Measurements from ENCODE around the gene WWTR1.

Gene WWTR1

GRCh38 chr3:149638228-149639092, 19.4 kb downstream of the WWTR1 start:
- TF ChIP-seq CTCF (IDR thresholded peaks at IDR 0.05) = no peak
- Histone ChIP-seq H3K4me1 (ENCODE audit: control insufficient read depth in 1 of 2, insufficient read depth in 1 of 2, low read depth in 1 of 2, low read length in 1 of 2) (no peaks in the 10 kb centered on the region), H3K9me3 (no peaks in the 10 kb centered on the region), H3K27ac (no peak overlapping the region), H3K4me3 (ENCODE audit: low read depth in 1 of 2, low read length in 1 of 2) (no peak overlapping the region), H3K36me3 (no peaks in the 10 kb centered on the region), H3K27me3 (peaks cover 95% of the 10 kb centered on the region)

- Histone ChIP-seq H3K36me3 (no peaks in the 10 kb centered on the region), H3K27me3 (peaks cover 95% of the 10 kb centered on the region), H3K4me3 (ENCODE audit: low read depth in 1 of 2, low read length in 1 of 2) (no peak overlapping the region), H3K27ac (no peak overlapping the region), H3K4me1 (ENCODE audit: control insufficient read depth in 1 of 2, insufficient read depth in 1 of 2, low read depth in 1 of 2, low read length in 1 of 2) (no peaks in the 10 kb centered on the region), H3K9me3 (no peaks in the 10 kb centered on the region)
- no peak for TF ChIP-seq CTCF (IDR thresholded peaks at IDR 0.05)
Measured at GRCh38 chr3:149635396-149635795, 22.4 kb downstream of the WWTR1 start.

GRCh38 chr3:149634573-149634972, 23.3 kb downstream of the WWTR1 start:
- TF ChIP-seq CTCF (IDR thresholded peaks at IDR 0.05) = no peak
- Histone ChIP-seq H3K27ac (no peak overlapping the region), H3K4me1 (ENCODE audit: control insufficient read depth in 1 of 2, insufficient read depth in 1 of 2, low read depth in 1 of 2, low read length in 1 of 2) (no peaks in the 10 kb centered on the region)

GRCh38 chr3:149634072-149634471, 23.8 kb downstream of the WWTR1 start:
- no peak for TF ChIP-seq CTCF (IDR thresholded peaks at IDR 0.05)
- Histone ChIP-seq H3K27ac (no peak overlapping the region), H3K4me1 (ENCODE audit: control insufficient read depth in 1 of 2, insufficient read depth in 1 of 2, low read depth in 1 of 2, low read length in 1 of 2) (no peaks in the 10 kb centered on the region), H3K27me3 (peaks cover 97% of the 10 kb centered on the region), H3K9me3 (no peaks in the 10 kb centered on the region), H3K4me3 (ENCODE audit: low read depth in 1 of 2, low read length in 1 of 2) (no peak overlapping the region), H3K36me3 (no peaks in the 10 kb centered on the region)

More at GRCh38 chr3:149634573-149634972, 23.3 kb downstream of the WWTR1 start:
- H3K4me3 ChIP-seq (ENCODE audit: low read depth in 1 of 2, low read length in 1 of 2) = no peak overlapping the region
- H3K9me3 ChIP-seq = no peaks in the 10 kb centered on the region
- peaks cover 97% of the 10 kb centered on the region for H3K27me3 ChIP-seq
- no peaks in the 10 kb centered on the region for H3K36me3 ChIP-seq

- Histone ChIP-seq H3K36me3 (no peaks in the 10 kb centered on the region), H3K4me1 (ENCODE audit: control insufficient read depth in 1 of 2, insufficient read depth in 1 of 2, low read depth in 1 of 2, low read length in 1 of 2) (no peaks in the 10 kb centered on the region), H3K27me3 (peaks cover 97% of the 10 kb centered on the region), H3K9me3 (no peaks in the 10 kb centered on the region), H3K27ac (no peak overlapping the region), H3K4me3 (ENCODE audit: low read depth in 1 of 2, low read length in 1 of 2) (no peak overlapping the region)
- TF ChIP-seq CTCF (IDR thresholded peaks at IDR 0.05) = no peak
Measured at GRCh38 chr3:149632225-149632624, 25.6 kb downstream of the WWTR1 start.
